ENCODE results near the gene C10orf120. TPM values are rescaled to one million over a fixed set of nuclear protein-coding genes. Genes with fewer than 3 reads are reported as not detected.

The C10orf120 gene
- total and polyA plus RNA-seq, 10 of the 15 experiments (the other 5 are each of a cell fraction or from before 2014, with no cell fraction given), result not detected

- CTCF ChIA-PET, result interaction anchor here (1.3 kb wide), 1 partner anchor 13 kb away, joined by 3 read pairs; no protein-coding TSS in a partner anchor
- TF ChIP-seq HSF1 (IDR thresholded peaks at IDR 0.05; ENCODE audit: low read depth, low read length) (no peak), BHLHE40 (IDR thresholded peaks at IDR 0.05; ENCODE audit: borderline replicate concordance in 1 of 2, low read depth in 2 of 2, low read length in 1 of 2) (no peak), MYB (IDR thresholded peaks at IDR 0.05; ENCODE audit: borderline replicate concordance, low read depth, low read length) (no peak), ELK1 (IDR thresholded peaks at IDR 0.05; ENCODE audit: low read depth, low read length) (no peak), PAX5 (IDR thresholded peaks at IDR 0.05; ENCODE audit: borderline replicate concordance, low read depth, low read length) (no peak), RUNX3 (IDR thresholded peaks at IDR 0.05; ENCODE audit: low read length) (no peak), PKNOX1 (IDR thresholded peaks at IDR 0.05) (no peak), SMARCA5 (IDR thresholded peaks at IDR 0.05) (no peak), NRF1 (conservative IDR thresholded peaks at IDR 0.05; ENCODE audit: low read depth, low read length) (no peak), ZZZ3 (IDR thresholded peaks at IDR 0.05; ENCODE audit: control insufficient read depth, insufficient read length, low read depth) (no peak), SKIL (IDR thresholded peaks at IDR 0.05; ENCODE audit: low read depth, poor library complexity, severe bottlenecking) (no peak), YY1 (IDR thresholded peaks at IDR 0.05; ENCODE audit: low read depth, low read length) (no peak), SUPT20H (IDR thresholded peaks at IDR 0.05; ENCODE audit: borderline replicate concordance, control insufficient read depth, low read depth, low read length) (no peak), SREBF1 (IDR thresholded peaks at IDR 0.05; ENCODE audit: low read length) (no peak), MAX (IDR thresholded peaks at IDR 0.05; ENCODE audit: low read depth, low read length) (no peak), KDM1A (IDR thresholded peaks at IDR 0.05; ENCODE audit: borderline replicate concordance) (no peak), HDGF (IDR thresholded peaks at IDR 0.05) (no peak)
- H3K36me3 ChIP-seq (ENCODE audit: control insufficient read depth in 2 of 2, insufficient read depth in 2 of 2, low read length in 1 of 2), result no peaks in the 10 kb centered on the region
- H3K79me2 ChIP-seq (ENCODE audit: control insufficient read depth, insufficient read depth, low read length), result no peaks in the 10 kb centered on the region
- no TSS peak for BruUV-seq (replicated peaks)
- intact Hi-C loops (cut with micrococcal nuclease; ENCODE audit: unreplicated experiment), result no loop called here
- no peak overlapping the region for H3K9ac ChIP-seq (ENCODE audit: control insufficient read depth, insufficient read depth, low read length)
- DNase-seq (ENCODE audit: low read depth, low spot score), result no peak
- ATAC-seq, result no peak
- no peak for FAIRE-seq
- H4K20me1 ChIP-seq (ENCODE audit: control insufficient read depth, insufficient read depth), result no peaks in the 10 kb centered on the region
- H3K4me2 ChIP-seq (ENCODE audit: control insufficient read depth, insufficient read depth), result no peak overlapping the region
- in situ Hi-C loops (cut with MboI), result no loop called here
- SMC1A ChIA-PET (ENCODE audit: uncharacterized antibody, unreplicated experiment), result no interaction called here
- no peak overlapping the region for H3K4me3 ChIP-seq
- H3K4me1 ChIP-seq (ENCODE audit: control insufficient read depth, insufficient read depth, low read length), result no peaks in the 10 kb centered on the region
- WGBS (ENCODE audit: insufficient coverage, insufficient replicate concordance, low lambda C conversion rate, missing lambda C conversion rate), result 6% methylated on average over 6 of the region's 6 CpGs
- POLR2A ChIA-PET, result no interaction called here
- peaks cover 7 to 9% of the 10 kb centered on the region in 2 experiments for H3K27me3 ChIP-seq (replicated peaks in 1 of 2; ENCODE audit: control insufficient read depth in 2 of 2, insufficient read depth in 2 of 2, low read length in 1 of 2)
- H3K9me3 ChIP-seq (replicated peaks; ENCODE audit: control insufficient read depth, insufficient read depth, low read length), result no peaks in the 10 kb centered on the region
- no peak overlapping the region for H3K27ac ChIP-seq (ENCODE audit: control insufficient read depth, insufficient read depth)
- no peak overlapping the region for H2AFZ ChIP-seq (ENCODE audit: control insufficient read depth, low read depth, low read length)
- RAD21 ChIA-PET (ENCODE audit: unreplicated experiment), result no interaction called here
Measured at GRCh38 chr10:122662231-122662630, 37.4 kb downstream of the C10orf120 start.

All from GM12878 (cell line).